Naive thymus-derived CD4-positive, alpha-beta T cell (primary cell): ENCODE measurements around the gene ZNF165. TPM values are rescaled to one million over a fixed set of nuclear protein-coding genes. Genes with fewer than 3 reads are reported as not detected.

ENCODE experiments used
- ATAC-seq: fragments of 150-1000 bp; cut with Tn5 transposase; 2 replicates; pipeline ENCODE4 v1.10.0; 2021; ENCODE audit warnings: mild to moderate bottlenecking, moderate library complexity
- CTCF ChIA-PET: fragments of 350-600 bp; sonication (Branson Sonifier 250); formaldehyde crosslinking; loops from one replicate; lab custom pipeline; 2021; ENCODE audit warnings: antibody characterized with exemption; lab: Charles Lee
- POLR2A ChIA-PET: fragments of 350-600 bp; sonication (Branson Sonifier 250); formaldehyde crosslinking; loops from one replicate; lab custom pipeline; 2021; ENCODE audit warnings: antibody characterized with exemption, inconsistent platforms; lab: Charles Lee
- DNase-seq, 9 donors: peaks; one replicate each; pipeline versions ENCODE4 v3.0.0 to v3.0.0-alpha.2; 2020 to 2022; ENCODE audit warnings: mixed read lengths in 1 of 9
- H3K27ac ChIP-seq: one replicate; pipeline ENCODE4 v1.7.0; 2013; ENCODE audit warnings: mild to moderate bottlenecking, low read depth, low read length, moderate library complexity
- H3K27me3 ChIP-seq, 2 donors: one replicate each; pipeline ENCODE4 v1.7.0; 2013; ENCODE audit warnings: low read length in 2 of 2, mild to moderate bottlenecking in 2 of 2, moderate library complexity in 2 of 2; ENCODE audit not compliant: control insufficient read depth in 2 of 2, insufficient read depth in 2 of 2
- H3K36me3 ChIP-seq, 3 experiments: 1 replicate in 2 of 3; 2 replicates in 1 of 3; pipeline ENCODE4 v1.7.0; 2013; ENCODE audit warnings: low read length in 3 of 3, mild to moderate bottlenecking in 3 of 3, moderate library complexity in 1 of 3; ENCODE audit not compliant: insufficient read depth in 3 of 3, control insufficient read depth in 2 of 3
- H3K4me1 ChIP-seq, 2 donors: one replicate each; pipeline ENCODE4 v1.7.0; 2013; ENCODE audit warnings: low read length in 2 of 2, mild to moderate bottlenecking in 2 of 2, moderate library complexity in 1 of 2; ENCODE audit not compliant: control insufficient read depth in 2 of 2, insufficient read depth in 2 of 2
- H3K4me3 ChIP-seq: 2 replicates; pipeline ENCODE4 v1.7.0; 2013; ENCODE audit warnings: mild to moderate bottlenecking, low read length
- H3K9me3 ChIP-seq, 3 experiments: 1 replicate in 2 of 3; 2 replicates in 1 of 3; pipeline ENCODE4 v1.7.0; 2013; ENCODE audit warnings: low read length in 3 of 3; ENCODE audit not compliant: control insufficient read depth in 2 of 3
- H3K27ac Mint-ChIP-seq, 9 donors: one replicate each; pipeline ENCODE4 v1.8.0; 2020 to 2022; ENCODE audit warnings: mixed read lengths in 9 of 9, mild to moderate bottlenecking in 8 of 9, moderate library complexity in 5 of 9, inconsistent platforms in 2 of 9
- H3K27me3 Mint-ChIP-seq, 5 donors: one replicate each; pipeline ENCODE4 v1.8.0; 2021 to 2022; ENCODE audit warnings: mixed read lengths in 5 of 5, mild to moderate bottlenecking in 1 of 5
- H3K36me3 Mint-ChIP-seq, 5 donors: one replicate each; pipeline ENCODE4 v1.8.0; 2020 to 2022; ENCODE audit warnings: mixed read lengths in 5 of 5, mild to moderate bottlenecking in 3 of 5, inconsistent platforms in 1 of 5
- H3K4me1 Mint-ChIP-seq, 7 donors: one replicate each; pipeline ENCODE4 v1.8.0; 2020 to 2022; ENCODE audit warnings: mixed read lengths in 7 of 7, mild to moderate bottlenecking in 3 of 7, inconsistent platforms in 1 of 7
- H3K4me3 Mint-ChIP-seq, 10 donors: one replicate each; pipeline ENCODE4 v1.8.0; 2020 to 2022; ENCODE audit warnings: mild to moderate bottlenecking in 10 of 10, mixed read lengths in 10 of 10, moderate library complexity in 6 of 10, inconsistent platforms in 2 of 10
- H3K9me3 Mint-ChIP-seq, 11 donors: one replicate each; pipeline ENCODE4 v1.8.0; 2020 to 2022; ENCODE audit warnings: mixed read lengths in 11 of 11, mild to moderate bottlenecking in 4 of 11, inconsistent platforms in 1 of 11, moderate library complexity in 1 of 11
- intact Hi-C, 2 donors: fragments of 100-400 bp; cut with micrococcal nuclease; formaldehyde crosslinking; loops; one replicate each; pipeline ENCODE4 v1.15.1; 2023
- polyA plus RNA-seq, 2 donors: library from polyadenylated mRNA; unstranded; fragments of 300-500 nt; fragmentation: Illumina TruSeq; gene quantifications; one replicate each; pipeline ENCODE4 v1.2.3, GENCODE V29; 2021
- total RNA-seq, 6 experiments: library from RNA in 5 of 6; stranded (reverse) in 5 of 6; gene quantifications; 1 replicate in 5 of 6; 2 replicates in 1 of 6; pipeline ENCODE4 v1.2.3 and lab custom pipeline; 2021 to 2026

Gene ZNF165
- total and polyA plus RNA-seq, 7 experiments from 2014 or later: 0.41 to 6.5 (median 1.1) TPM

DNA sequence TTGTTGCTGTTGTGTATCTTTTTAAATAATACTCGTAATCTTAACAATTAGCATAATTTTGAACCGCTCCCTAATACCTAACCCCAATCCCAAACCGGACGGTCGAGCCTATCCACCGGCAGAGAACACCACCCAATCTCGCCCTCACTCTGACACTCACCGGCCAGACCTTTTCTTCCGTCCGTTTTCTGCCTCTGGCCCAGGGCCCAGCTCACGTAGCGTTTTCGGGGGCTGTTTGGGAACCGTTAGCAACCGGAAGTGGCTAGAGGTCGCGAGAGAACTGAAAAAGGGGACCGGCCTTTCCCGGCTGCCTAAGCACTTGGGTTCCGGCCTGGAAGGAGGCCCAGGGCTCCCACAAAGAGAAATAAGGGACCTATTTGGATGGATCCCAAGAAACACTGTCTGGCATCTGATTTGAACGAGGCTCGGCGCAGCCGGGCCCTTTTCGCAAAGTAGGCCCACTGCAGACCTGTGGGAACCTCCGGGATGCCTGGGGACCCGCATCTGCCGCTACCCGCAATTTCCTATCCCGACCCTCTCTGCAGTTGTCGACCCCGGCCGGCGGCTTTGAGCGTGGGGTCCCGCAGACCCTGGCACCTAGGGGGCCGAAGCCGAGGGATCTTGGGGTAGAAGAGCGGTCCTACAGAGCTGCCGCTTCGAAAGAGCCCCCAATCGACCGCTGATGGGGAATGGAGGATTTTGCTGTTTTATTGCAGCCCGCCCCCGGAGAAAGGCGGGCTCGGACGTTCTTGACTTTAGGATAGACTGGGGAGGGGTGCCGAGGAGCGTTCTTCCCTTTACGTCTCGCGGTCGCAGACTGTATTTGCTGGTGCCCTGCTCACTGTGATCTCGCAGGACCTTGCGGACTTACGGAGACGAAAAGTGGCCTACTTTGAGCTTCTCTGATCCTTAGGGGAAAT lies 56.5 kb downstream of the ZNF165 start:
- Histone ChIP-seq H3K27me3 (no peaks in the 10 kb centered on the region), H3K9me3 (no peaks in the 10 kb centered on the region), H3K27ac (peak overlapping the region; percentile 98), H3K4me1 (peaks cover 10 to 19% of the 10 kb centered on the region in 2 donors), H3K4me3 (peak overlapping the region; percentile 89), H3K36me3 (peaks cover 0 to 7% (median 0%) of the 10 kb centered on the region in 3 experiments)
- Mint-ChIP-seq H3K27me3 (no peaks in the 10 kb centered on the region), H3K4me1 (peaks cover 31 to 78% (median 72%) of the 10 kb centered on the region in 7 donors), H3K27ac (peak overlapping the region; percentile 91 to 100 (median 97)), H3K4me3 (peak overlapping the region; percentile 91 to 100 (median 94)), H3K9me3 (peaks cover 0 to 1% (median 0%) of the 10 kb centered on the region in 11 donors), H3K36me3 (peaks cover 0 to 3% (median 0%) of the 10 kb centered on the region in 5 donors)
- DNase-seq (peak; percentile 45 to 72 (median 56)), ATAC-seq (peak; percentile 56)
- intact Hi-C loops: loop anchor here (1.0 to 10.0 kb wide), 15 partner anchors 13 to 1982 kb away; partner anchors contain the start of genes ZKSCAN4 (in 2 of the 2), ZSCAN12 (in 2 of the 2), ZSCAN16 (in 2 of the 2) and ZSCAN26 (in 2 of the 2)
- POLR2A ChIA-PET: interaction anchor here (0.7 to 6.4 kb wide), 14 partner anchors 11 to 1418 kb away, joined by 3 to 75 read pairs (median 4); partner anchors contain the start of genes ZKSCAN3, ZKSCAN4, ZSCAN16 and ZSCAN26
- CTCF ChIA-PET: interaction anchor here (0.9 to 1.2 kb wide), 2 partner anchors 9 to 12 kb away, joined by 3 read pairs; no protein-coding TSS in a partner anchor

DNA sequence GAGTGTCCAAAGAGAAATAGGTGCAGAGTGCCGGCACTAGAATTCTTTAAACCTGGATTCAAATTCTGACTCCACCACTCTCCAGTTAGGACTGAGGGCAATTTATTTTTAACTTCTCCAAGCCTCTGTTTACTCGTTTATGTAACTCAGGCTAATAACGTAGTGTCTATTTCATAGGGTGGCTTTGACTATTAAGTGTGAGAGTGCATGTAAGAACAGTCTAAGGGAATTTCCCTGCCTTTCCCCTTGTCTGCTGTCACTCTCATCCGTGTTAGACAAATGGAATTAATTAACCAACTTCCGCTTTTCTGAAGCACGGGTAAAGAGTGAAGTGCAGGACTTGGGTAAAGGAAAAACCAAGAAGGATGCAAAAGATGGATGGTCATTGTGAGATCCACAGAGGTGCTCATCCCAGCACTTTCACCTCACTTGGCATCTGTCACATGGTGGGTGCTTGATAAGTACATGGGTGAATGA lies 57.2 kb downstream of the ZNF165 start:
- peaks cover 13 to 23% of the 10 kb centered on the region in 2 donors for H3K4me1 ChIP-seq
- CTCF ChIA-PET: interaction anchor here (1.0 to 1.6 kb wide), 3 partner anchors 9 to 218 kb away, joined by 3 to 4 read pairs (median 3); no protein-coding TSS in a partner anchor
- H3K4me1 Mint-ChIP-seq: peaks cover 32 to 84% (median 78%) of the 10 kb centered on the region in 7 donors

More for the DNA sequence above, 57.2 kb downstream of the ZNF165 start:
- Histone ChIP-seq H3K27me3 (no peaks in the 10 kb centered on the region), H3K36me3 (peaks cover 0 to 8% (median 0%) of the 10 kb centered on the region in 3 experiments), H3K4me3 (peak overlapping the region; percentile 89), H3K9me3 (no peaks in the 10 kb centered on the region), H3K27ac (peak overlapping the region; percentile 98)
- Mint-ChIP-seq H3K27me3 (no peaks in the 10 kb centered on the region), H3K36me3 (peaks cover 0 to 4% (median 0%) of the 10 kb centered on the region in 5 donors), H3K9me3 (peaks cover 0 to 1% (median 0%) of the 10 kb centered on the region in 11 donors), H3K4me3 (peak overlapping the region; percentile 91 to 100 (median 94)), H3K27ac (peak overlapping the region; percentile 91 to 100 (median 97))
- peak; percentile 70 for ATAC-seq
- POLR2A ChIA-PET: interaction anchor here (0.7 to 6.4 kb wide), 10 partner anchors 11 to 272 kb away, joined by 3 to 75 read pairs (median 4); partner anchors contain the start of genes ZKSCAN4, ZSCAN16 and ZSCAN26
- intact Hi-C loops: loop anchor here (1.0 to 10.0 kb wide), 13 partner anchors 13 to 1983 kb away; partner anchors contain the start of genes ZSCAN26 (in 2 of the 2), ZKSCAN4 (in 1 of the 2), ZNF165 (in 1 of the 2) and ZNF311 (in 1 of the 2)
- DNase-seq: peak in 7 of 9 donors; percentile 20 to 79 (median 38)

Other genes with a start within 250 kb of the ZNF165 start
- gene OR2B2, start 168.2 kb upstream of the ZNF165 start, total RNA-seq: not detected
- gene OR2B2, start 168.2 kb upstream of the ZNF165 start, polyA plus RNA-seq: not detected
- gene OR2B6, start 123.3 kb upstream of the ZNF165 start, total RNA-seq: not detected
- gene OR2B6, start 123.3 kb upstream of the ZNF165 start, polyA plus RNA-seq: not detected
- gene ZSCAN16, start 44.0 kb downstream of the ZNF165 start, total RNA-seq: 10 to 100 TPM in 2 of 5 experiments, 1 to 10 TPM in 3; 6.4 to 13.9 (median 7.6) TPM
- gene ZSCAN16, start 44.0 kb downstream of the ZNF165 start, polyA plus RNA-seq: 10 to 100 TPM; 13.6 to 15.7 TPM
- 10 to 100 TPM; 23.8 to 46.7 (median 25.7) TPM for gene ZKSCAN8, start 61.3 kb downstream of the ZNF165 start, total RNA-seq
- gene ZKSCAN8, start 61.3 kb downstream of the ZNF165 start, polyA plus RNA-seq: 1 to 10 TPM in 1 of 2 donors, under 1 TPM in 1; 0.52 to 3.3 TPM
- 1 to 10 TPM in 2 of 5 experiments, under 1 TPM in 3; 0.59 to 5.2 (median 0.84) TPM for gene ZSCAN9, start 144.7 kb downstream of the ZNF165 start, total RNA-seq
- 1 to 10 TPM in 1 of 2 donors, not detected in 1; 1.6 TPM for gene ZSCAN9, start 144.7 kb downstream of the ZNF165 start, polyA plus RNA-seq
- 10 to 100 TPM in 2 of 5 experiments, 1 to 10 TPM in 3; 2.8 to 11.8 (median 8.7) TPM for gene ZKSCAN4, start 171.7 kb downstream of the ZNF165 start, total RNA-seq
- gene ZKSCAN4, start 171.7 kb downstream of the ZNF165 start, polyA plus RNA-seq: 1 to 10 TPM; 6.6 to 8.2 TPM
- gene NKAPL, start 178.7 kb downstream of the ZNF165 start, total RNA-seq: under 1 TPM in 4 of 5 experiments, not detected in 1; 0.12 to 0.30 (median 0.25) TPM
- under 1 TPM; 0.12 to 0.21 TPM for gene NKAPL, start 178.7 kb downstream of the ZNF165 start, polyA plus RNA-seq
- 10 to 100 TPM in 4 of 5 experiments, 1 to 10 TPM in 1; 8.0 to 27.8 (median 12.5) TPM for gene ZSCAN26, start 186.6 kb downstream of the ZNF165 start, total RNA-seq
- gene ZSCAN26, start 186.6 kb downstream of the ZNF165 start, polyA plus RNA-seq: 10 to 100 TPM; 15.5 to 19.1 TPM
- 1 to 10 TPM; 1.1 to 1.7 (median 1.2) TPM for gene PGBD1, start 201.0 kb downstream of the ZNF165 start, total RNA-seq
- under 1 TPM; 0.60 to 0.89 TPM for gene PGBD1, start 201.0 kb downstream of the ZNF165 start, polyA plus RNA-seq